HG02678 (cell line): Measurements from ENCODE around the gene MTURN.

Experiments
- ATAC-seq: cut with Tn5 transposase; IDR thresholded peaks from one replicate; pipeline ENCODE4 v1.9.1; 2021; ENCODE audit warnings: mild to moderate bottlenecking, moderate library complexity; ENCODE audit not compliant: unreplicated experiment

MTURN gene

GRCh38 chr7:30159698-30160143 lies 24.9 kb downstream of the MTURN start:
- no peak for ATAC-seq

- no peak for ATAC-seq
Measured at GRCh38 chr7:30160329-30160728, 25.5 kb downstream of the MTURN start.

GRCh38 chr7:30162133-30162532 lies 27.3 kb downstream of the MTURN start:
- no peak for ATAC-seq

GRCh38 chr7:30162622-30163124 lies 27.9 kb downstream of the MTURN start:
- ATAC-seq: peak; percentile 35

- peak; percentile 45 for ATAC-seq
Measured at GRCh38 chr7:30163231-30163894, 28.6 kb downstream of the MTURN start.

GRCh38 chr7:30164567-30164966 lies 29.8 kb downstream of the MTURN start:
- no peak for ATAC-seq

- ATAC-seq: no peak
Measured at GRCh38 chr7:30165590-30165989, 30.8 kb downstream of the MTURN start.

- no peak for ATAC-seq
Measured at GRCh38 chr7:30166155-30166840, 31.5 kb downstream of the MTURN start.

GRCh38 chr7:30166841-30167235 lies 32.1 kb downstream of the MTURN start:
- no peak for ATAC-seq

GRCh38 chr7:30167901-30168300 lies 33.1 kb downstream of the MTURN start:
- no peak for ATAC-seq

- no peak for ATAC-seq
Measured at GRCh38 chr7:30168835-30169573, 34.2 kb downstream of the MTURN start.

GRCh38 chr7:30169579-30169978 lies 34.8 kb downstream of the MTURN start:
- no peak for ATAC-seq

- no peak for ATAC-seq
Measured at GRCh38 chr7:30170476-30171205, 35.9 kb downstream of the MTURN start.

GRCh38 chr7:30171766-30172447 lies 37.1 kb downstream of the MTURN start:
- ATAC-seq: no peak

- no peak for ATAC-seq
Measured at GRCh38 chr7:30172451-30172850, 37.7 kb downstream of the MTURN start.

GRCh38 chr7:30173058-30173897 lies 38.5 kb downstream of the MTURN start:
- ATAC-seq: no peak

- ATAC-seq: no peak
Measured at GRCh38 chr7:30175180-30175579, 40.4 kb downstream of the MTURN start.

GRCh38 chr7:30175636-30176147 lies 40.9 kb downstream of the MTURN start:
- ATAC-seq: no peak

GRCh38 chr7:30176463-30177109 lies 41.8 kb downstream of the MTURN start:
- ATAC-seq: no peak
